HepG2 (cell line): Measurements from ENCODE around the gene DNASE2. TPM values are rescaled to one million over a fixed set of nuclear protein-coding genes. Genes with fewer than 3 reads are reported as not detected.

ENCODE experiments used
- ATAC-seq: fragments of 200-7000 bp; cut with Tn5 transposase; 3 replicates; pipeline ENCODE4 v1.9.1; 2020; ENCODE audit warnings: mild to moderate bottlenecking, moderate library complexity
- BruUV-seq: library from RNA; stranded (reverse); fragments of 400-500 nt; replicated peaks from 2 replicates; lab custom pipeline; 2021; lab: Mats Ljungman, UMichigan
- CTCF ChIA-PET: fragments of 300-600 bp; formaldehyde crosslinking; extraction: SDS; loops from one replicate; lab custom pipeline; 2021; ENCODE audit warnings: low total read pairs, inconsistent platforms, low intra/inter-chr PET ratio; lab: Yijun Ruan, JAX
- POLR2A ChIA-PET: fragments of 350-600 bp; sonication (Branson Sonifier 250); formaldehyde crosslinking; loops from one replicate; lab custom pipeline; 2020; ENCODE audit warnings: antibody characterized with exemption, inconsistent platforms; lab: Yijun Ruan, JAX
- DNase-seq: peaks from one replicate; pipeline ENCODE4 v3.0.0-alpha.2; 2015; ENCODE audit warnings: low spot score
- FAIRE-seq: peaks from 3 replicates; lab custom pipeline; 2011; peaks lifted over from hg19 to GRCh38; lab: Jason Lieb, UNC
- H2AFZ ChIP-seq: one replicate; pipeline ENCODE4 v1.6.1; 2011; ENCODE audit warnings: low read length, inconsistent platforms
- H3K27ac ChIP-seq: fragments of 300-600 bp; 3 replicates; pipeline ENCODE4 v1.8.0; 2011; ENCODE audit warnings: mixed run types, mild to moderate bottlenecking, mixed read lengths, low read length, inconsistent platforms; ENCODE audit not compliant: insufficient read depth; ENCODE audit errors: extremely low read length
- H3K27me3 ChIP-seq, 2 experiments: fragments of 200-600 bp in 1 of 2; 2 replicates in 1 of 2; 3 replicates in 1 of 2; pipeline versions ENCODE4 v1.6.0 to v1.8.0; 2011; ENCODE audit warnings: low read length in 2 of 2, mild to moderate bottlenecking in 2 of 2, moderate library complexity in 2 of 2, inconsistent platforms in 1 of 2; ENCODE audit not compliant: insufficient read depth in 2 of 2, control insufficient read depth in 1 of 2
- H3K36me3 ChIP-seq, 2 experiments: fragments of 200-600 bp in 1 of 2; replicated peaks in 1 of 2; 2 replicates in 1 of 2; 3 replicates in 1 of 2; pipeline versions ENCODE4 v1.5.1 to v1.8.0; 2011; ENCODE audit warnings: low read length in 2 of 2, inconsistent platforms in 1 of 2; ENCODE audit not compliant: insufficient read depth in 2 of 2, control insufficient read depth in 1 of 2
- H3K4me1 ChIP-seq: 2 replicates; pipeline ENCODE4 v1.5.1; 2012; ENCODE audit warnings: low read length, inconsistent platforms; ENCODE audit not compliant: insufficient read depth
- H3K4me2 ChIP-seq: 2 replicates; pipeline ENCODE4 v1.6.0; 2011; ENCODE audit warnings: low read depth, low read length, inconsistent platforms
- H3K4me3 ChIP-seq, 3 experiments: fragments of 200-600 bp in 1 of 3; sonication (generic), shearing (Covaris generic) in 1 of 3; replicated peaks in 1 of 3; 2 replicates each; pipeline ENCODE4 v1.5.1; 2011 to 2016; ENCODE audit warnings: low read length in 3 of 3, inconsistent platforms in 2 of 3, low read depth in 2 of 3, mild to moderate bottlenecking in 2 of 3, control low read depth in 1 of 3, mixed read lengths in 1 of 3; ENCODE audit not compliant: insufficient read depth in 1 of 3
- H3K79me2 ChIP-seq: one replicate; pipeline ENCODE4 v1.6.1; 2011; ENCODE audit warnings: low read length, inconsistent platforms; ENCODE audit not compliant: insufficient read depth
- H3K9ac ChIP-seq: 2 replicates; pipeline ENCODE4 v1.6.0; 2011; ENCODE audit warnings: mild to moderate bottlenecking, low read depth, low read length, inconsistent platforms; ENCODE audit not compliant: insufficient read depth
- H3K9me3 ChIP-seq: 2 replicates; pipeline ENCODE4 v1.5.1; 2012; ENCODE audit warnings: mild to moderate bottlenecking, low read length
- H4K20me1 ChIP-seq: 2 replicates; pipeline ENCODE4 v1.6.0; 2011; ENCODE audit warnings: inconsistent platforms, mild to moderate bottlenecking, low read length, moderate library complexity; ENCODE audit not compliant: insufficient read depth
- HHEX ChIP-seq: IDR thresholded peaks from 2 replicates; pipeline ENCODE4 v1.6.1; 2016; ENCODE audit warnings: control low read depth
- HNRNPL ChIP-seq: fragments of 200-400 bp; formaldehyde crosslinking; IDR thresholded peaks from 2 replicates; pipeline ENCODE4 v1.6.1; 2017; ENCODE audit warnings: mild to moderate bottlenecking, low read depth, low read length
- HNRNPLL ChIP-seq: fragments of 200-400 bp; formaldehyde crosslinking; IDR thresholded peaks from 2 replicates; pipeline ENCODE4 v1.6.1; 2017; ENCODE audit warnings: mild to moderate bottlenecking, low read depth, low read length; ENCODE audit not compliant: poor library complexity, severe bottlenecking
- KDM5B ChIP-seq: sonication (generic); formaldehyde crosslinking; IDR thresholded peaks from 2 replicates; pipeline ENCODE4 v1.4.0; 2020; ENCODE audit warnings: missing genetic modification reagents, mild to moderate bottlenecking, borderline replicate concordance
- MAZ ChIP-seq, 2 experiments: sonication (generic) in 1 of 2; formaldehyde crosslinking in 1 of 2; IDR thresholded peaks; 2 replicates each; pipeline versions ENCODE4 v1.5.0 to v1.6.1; 2012 to 2020; ENCODE audit warnings: low read depth in 2 of 2, mild to moderate bottlenecking in 2 of 2, borderline replicate concordance in 1 of 2, improper control_type of control experiment in 1 of 2, low read length in 1 of 2, missing genetic modification reagents in 1 of 2, moderate library complexity in 1 of 2
- SIX4 ChIP-seq: sonication (generic); formaldehyde crosslinking; IDR thresholded peaks from 2 replicates; pipeline ENCODE4 v1.4.0; 2020; ENCODE audit warnings: missing genetic modification reagents
- SP4 ChIP-seq: sonication (generic); formaldehyde crosslinking; IDR thresholded peaks from 2 replicates; pipeline ENCODE4 v1.8.1; 2023; ENCODE audit warnings: mild to moderate bottlenecking, missing genetic modification reagents
- SP5 ChIP-seq: IDR thresholded peaks from 2 replicates; pipeline ENCODE4 v1.6.1; 2016; ENCODE audit warnings: low read depth, borderline replicate concordance
- TP53 ChIP-seq: sonication (generic); formaldehyde crosslinking; conservative IDR thresholded peaks from 2 replicates; pipeline ENCODE4 v1.4.0; 2020; ENCODE audit warnings: missing genetic modification reagents
- ZMYM3 ChIP-seq: sonication (generic); formaldehyde crosslinking; IDR thresholded peaks from 2 replicates; pipeline ENCODE4 v1.5.1; 2020; ENCODE audit warnings: mild to moderate bottlenecking, missing genetic modification reagents
- ZNF234 ChIP-seq: sonication (generic); formaldehyde crosslinking; conservative IDR thresholded peaks from 2 replicates; pipeline ENCODE4 v1.5.1; 2020; ENCODE audit warnings: mild to moderate bottlenecking, missing genetic modification reagents
- ZNF777 ChIP-seq: sonication (generic); formaldehyde crosslinking; IDR thresholded peaks from 2 replicates; pipeline ENCODE4 v1.4.0; 2020; ENCODE audit warnings: missing genetic modification reagents
- WGBS: methylation state at CpG from one replicate; pipeline ENCODE4 v1.1.6; 2017; ENCODE audit warnings: low lambda C conversion rate; 5-methylcytosine and 5-hydroxymethylcytosine counted together
- in situ Hi-C: cut with HindIII; loops from 2 replicates; pipeline ENCODE4 v1.10.0; 2017; ENCODE audit warnings: low pct_unique_long_range_greater_than_20kb; ENCODE audit not compliant: extremely low pct_ligation_motif_present
- intact Hi-C: fragments of 100-400 bp; cut with micrococcal nuclease; formaldehyde crosslinking; loops from one replicate; pipeline ENCODE4 v1.10.0; 2022; ENCODE audit not compliant: unreplicated experiment
- polyA plus RNA-seq, 8 experiments: library from polyadenylated mRNA; depleted of rRNA in 3 of 8; stranded (reverse) in 7 of 8; unstranded in 1 of 8; fragments of >200 nt; fragmentation: Illumina TruSeq in 4 of 8; extraction: Trizol in 4 of 8; gene quantifications; 2 replicates each; pipeline versions ENCODE4 v1.2.1 to v1.2.3, GENCODE V29; 2011 to 2016; ENCODE audit warnings: low read depth in 4 of 8, missing spikeins in 1 of 8, mixed read lengths in 1 of 8; ENCODE audit not compliant: insufficient read depth in 1 of 8
- total RNA-seq, 5 experiments: library from RNA; depleted of rRNA; stranded (reverse); fragments of >200 nt; fragmentation: Illumina TruSeq; extraction: Trizol; gene quantifications; 2 replicates each; pipeline ENCODE4 v1.2.3, GENCODE V29; 2016; ENCODE audit warnings: low read depth in 1 of 5
- TF ChIP-seq, protein P1 (sequence below): sonication (generic); formaldehyde crosslinking; IDR thresholded peaks from 2 replicates; pipeline ENCODE4 v1.5.0; 2020; ENCODE audit warnings: mild to moderate bottlenecking, missing genetic modification reagents, borderline replicate concordance
- TF ChIP-seq, protein P2 (sequence below): sonication (generic); formaldehyde crosslinking; IDR thresholded peaks from 2 replicates; pipeline ENCODE4 v1.5.1; 2020; ENCODE audit warnings: mild to moderate bottlenecking, missing genetic modification reagents, moderate library complexity

The DNASE2 gene
- total and polyA plus RNA-seq, 2 of the 13 experiments (the other 11 are each of a cell fraction or from before 2014, with no cell fraction given) = 7.5 to 16.2 TPM

DNA sequence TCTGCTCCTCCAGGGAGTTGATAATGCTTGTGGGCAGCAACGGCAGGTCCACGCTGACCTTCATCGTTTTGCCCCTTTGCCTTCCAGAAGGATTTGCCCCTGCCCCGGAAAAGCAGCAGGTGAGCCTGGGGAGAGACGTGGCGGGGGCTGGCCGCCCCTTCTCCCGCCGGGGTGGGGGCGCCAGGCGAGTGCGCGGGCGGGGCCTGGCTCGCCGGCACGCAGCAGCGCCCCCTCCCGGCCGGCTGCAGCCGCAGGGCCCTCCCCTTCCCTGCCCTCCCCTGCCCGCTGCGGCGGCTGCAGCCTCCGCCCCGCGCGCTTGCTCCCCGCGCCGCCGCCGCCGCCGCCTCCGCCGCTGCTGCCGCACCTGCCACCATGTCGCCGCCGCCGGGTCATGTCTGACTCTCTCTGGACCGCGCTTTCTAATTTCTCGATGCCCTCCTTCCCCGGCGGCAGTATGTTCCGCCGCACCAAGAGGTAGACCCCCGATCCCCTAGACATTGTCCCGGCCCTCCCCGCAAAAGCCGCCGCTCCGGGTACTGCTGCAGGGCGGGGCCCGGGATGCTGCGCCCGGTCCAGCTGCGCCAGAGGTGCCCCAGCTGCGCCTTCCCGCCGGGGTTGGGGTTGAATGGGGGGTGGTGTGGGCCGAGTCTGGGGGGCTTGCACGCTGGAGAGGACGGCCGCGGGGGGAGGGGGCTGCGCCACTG is 42.9 kb downstream of the DNASE2 start, which contains the start of gene MAST1:
TSS of gene MAST1 (plus strand) at position 334 of the 704 bp plus-strand sequence. CDS start at position 392, 58 bp downstream.
- BruUV-seq = no TSS peak
- H3K9me3 ChIP-seq = no peaks in the 10 kb centered on the region
- FAIRE-seq (no peak), ATAC-seq (peak; percentile 66), DNase-seq (no peak)
- peaks cover 0 to 15% of the 10 kb centered on the region in 2 experiments; a peak in 2 of 5 replicates for H3K27me3 ChIP-seq
- WGBS = 4% methylated on average over 32 of the region's 69 CpGs
- H3K79me2 ChIP-seq = no peaks in the 10 kb centered on the region
- CTCF ChIA-PET = interaction anchor here (0.8 to 1.1 kb wide), 2 partner anchors 9 to 12 kb away, joined by 3 read pairs; no protein-coding TSS in a partner anchor
- H3K4me2 ChIP-seq = peak within 1 kb of the TSS; percentile 84
- peaks cover 43% of the 10 kb centered on the region for H3K4me1 ChIP-seq
- no peak within 1 kb of the TSS for H3K27ac ChIP-seq
- peak within 1 kb of the TSS; percentile 49 to 75 (median 70); a peak in 5 of 6 replicates for H3K4me3 ChIP-seq
- intact Hi-C loops (no loop called here), in situ Hi-C loops (loop anchor here (5.0 kb wide), 1 partner anchor 66 kb away; no protein-coding TSS in a partner anchor)
- H4K20me1 ChIP-seq = no peaks in the 10 kb centered on the region
- POLR2A ChIA-PET = no interaction called here
- H3K9ac ChIP-seq = peak within 1 kb of the TSS; percentile 54; the same call in 1 of the 2 replicates
- no peak within 1 kb of the TSS for H2AFZ ChIP-seq
- H3K36me3 ChIP-seq = no peaks in the 10 kb centered on the region
- TF ChIP-seq ZNF777 (CRISPR knock-in tag) = peak; percentile 72; the same call in 1 of the 2 replicates
- TF ChIP-seq HNRNPLL = peak; percentile 57
- TF ChIP-seq, protein P1, sequence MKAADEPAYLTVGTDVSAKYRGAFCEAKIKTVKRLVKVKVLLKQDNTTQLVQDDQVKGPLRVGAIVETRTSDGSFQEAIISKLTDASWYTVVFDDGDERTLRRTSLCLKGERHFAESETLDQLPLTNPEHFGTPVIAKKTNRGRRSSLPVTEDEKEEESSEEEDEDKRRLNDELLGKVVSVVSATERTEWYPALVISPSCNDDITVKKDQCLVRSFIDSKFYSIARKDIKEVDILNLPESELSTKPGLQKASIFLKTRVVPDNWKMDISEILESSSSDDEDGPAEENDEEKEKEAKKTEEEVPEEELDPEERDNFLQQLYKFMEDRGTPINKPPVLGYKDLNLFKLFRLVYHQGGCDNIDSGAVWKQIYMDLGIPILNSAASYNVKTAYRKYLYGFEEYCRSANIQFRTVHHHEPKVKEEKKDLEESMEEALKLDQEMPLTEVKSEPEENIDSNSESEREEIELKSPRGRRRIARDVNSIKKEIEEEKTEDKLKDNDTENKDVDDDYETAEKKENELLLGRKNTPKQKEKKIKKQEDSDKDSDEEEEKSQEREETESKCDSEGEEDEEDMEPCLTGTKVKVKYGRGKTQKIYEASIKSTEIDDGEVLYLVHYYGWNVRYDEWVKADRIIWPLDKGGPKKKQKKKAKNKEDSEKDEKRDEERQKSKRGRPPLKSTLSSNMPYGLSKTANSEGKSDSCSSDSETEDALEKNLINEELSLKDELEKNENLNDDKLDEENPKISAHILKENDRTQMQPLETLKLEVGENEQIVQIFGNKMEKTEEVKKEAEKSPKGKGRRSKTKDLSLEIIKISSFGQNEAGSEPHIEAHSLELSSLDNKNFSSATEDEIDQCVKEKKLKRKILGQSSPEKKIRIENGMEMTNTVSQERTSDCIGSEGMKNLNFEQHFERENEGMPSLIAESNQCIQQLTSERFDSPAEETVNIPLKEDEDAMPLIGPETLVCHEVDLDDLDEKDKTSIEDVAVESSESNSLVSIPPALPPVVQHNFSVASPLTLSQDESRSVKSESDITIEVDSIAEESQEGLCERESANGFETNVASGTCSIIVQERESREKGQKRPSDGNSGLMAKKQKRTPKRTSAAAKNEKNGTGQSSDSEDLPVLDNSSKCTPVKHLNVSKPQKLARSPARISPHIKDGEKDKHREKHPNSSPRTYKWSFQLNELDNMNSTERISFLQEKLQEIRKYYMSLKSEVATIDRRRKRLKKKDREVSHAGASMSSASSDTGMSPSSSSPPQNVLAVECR (CRISPR knock-in tag) = 0 out of 2 replicates have a peak, but pooled peaks have one; percentile 16
- TF ChIP-seq ZMYM3 = peak; percentile 14; the same call in 1 of the 2 replicates
- TF ChIP-seq SP5 (CRISPR knock-in tag) = no peak
- TF ChIP-seq KDM5B (CRISPR knock-in tag) = no peak
- peak; percentile 69 for TF ChIP-seq MAZ (IDR thresholded peaks at IDR 0.05; ENCODE audit: borderline replicate concordance, low read depth, low read length)
- peak; percentile 70 for TF ChIP-seq MAZ (CRISPR knock-in tag; IDR thresholded peaks at IDR 0.05; ENCODE audit: low read depth)
- no peak for TF ChIP-seq HHEX (CRISPR knock-in tag)
- TF ChIP-seq, protein P2, sequence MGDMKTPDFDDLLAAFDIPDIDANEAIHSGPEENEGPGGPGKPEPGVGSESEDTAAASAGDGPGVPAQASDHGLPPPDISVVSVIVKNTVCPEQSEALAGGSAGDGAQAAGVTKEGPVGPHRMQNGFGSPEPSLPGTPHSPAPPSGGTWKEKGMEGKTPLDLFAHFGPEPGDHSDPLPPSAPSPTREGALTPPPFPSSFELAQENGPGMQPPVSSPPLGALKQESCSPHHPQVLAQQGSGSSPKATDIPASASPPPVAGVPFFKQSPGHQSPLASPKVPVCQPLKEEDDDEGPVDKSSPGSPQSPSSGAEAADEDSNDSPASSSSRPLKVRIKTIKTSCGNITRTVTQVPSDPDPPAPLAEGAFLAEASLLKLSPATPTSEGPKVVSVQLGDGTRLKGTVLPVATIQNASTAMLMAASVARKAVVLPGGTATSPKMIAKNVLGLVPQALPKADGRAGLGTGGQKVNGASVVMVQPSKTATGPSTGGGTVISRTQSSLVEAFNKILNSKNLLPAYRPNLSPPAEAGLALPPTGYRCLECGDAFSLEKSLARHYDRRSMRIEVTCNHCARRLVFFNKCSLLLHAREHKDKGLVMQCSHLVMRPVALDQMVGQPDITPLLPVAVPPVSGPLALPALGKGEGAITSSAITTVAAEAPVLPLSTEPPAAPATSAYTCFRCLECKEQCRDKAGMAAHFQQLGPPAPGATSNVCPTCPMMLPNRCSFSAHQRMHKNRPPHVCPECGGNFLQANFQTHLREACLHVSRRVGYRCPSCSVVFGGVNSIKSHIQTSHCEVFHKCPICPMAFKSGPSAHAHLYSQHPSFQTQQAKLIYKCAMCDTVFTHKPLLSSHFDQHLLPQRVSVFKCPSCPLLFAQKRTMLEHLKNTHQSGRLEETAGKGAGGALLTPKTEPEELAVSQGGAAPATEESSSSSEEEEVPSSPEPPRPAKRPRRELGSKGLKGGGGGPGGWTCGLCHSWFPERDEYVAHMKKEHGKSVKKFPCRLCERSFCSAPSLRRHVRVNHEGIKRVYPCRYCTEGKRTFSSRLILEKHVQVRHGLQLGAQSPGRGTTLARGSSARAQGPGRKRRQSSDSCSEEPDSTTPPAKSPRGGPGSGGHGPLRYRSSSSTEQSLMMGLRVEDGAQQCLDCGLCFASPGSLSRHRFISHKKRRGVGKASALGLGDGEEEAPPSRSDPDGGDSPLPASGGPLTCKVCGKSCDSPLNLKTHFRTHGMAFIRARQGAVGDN (CRISPR knock-in tag) = peak; percentile 48; the same call in 1 of the 2 replicates
- no peak for TF ChIP-seq TP53 (CRISPR knock-in tag)
- TF ChIP-seq HNRNPL = no peak
- no peak for TF ChIP-seq SIX4
- TF ChIP-seq ZNF234 (CRISPR knock-in tag) = no peak
- peak; percentile 56; the same call in 1 of the 2 replicates for TF ChIP-seq SP4
